DND-41 (cell line): ENCODE data around the gene NDE1.

Source experiments
- ATAC-seq: fragments of 200-7000 bp; cut with Tn5 transposase; 3 replicates; pipeline ENCODE4 v1.9.1; 2021; ENCODE audit warnings: low read depth; ENCODE audit not compliant: insufficient read depth
- DNase-seq: peaks from one replicate; pipeline ENCODE4 v3.0.0-alpha.2; 2020
- H2AFZ ChIP-seq: 2 replicates; pipeline ENCODE4 v1.6.0; 2012; ENCODE audit warnings: low read depth, low read length
- H3K27ac ChIP-seq: 2 replicates; pipeline ENCODE4 v1.5.1; 2012; ENCODE audit warnings: low read length, inconsistent platforms
- H3K27me3 ChIP-seq: fragments of 200-600 bp; sonication (generic); 2 replicates; pipeline ENCODE4 v1.6.0; 2012; ENCODE audit warnings: low read length, mild to moderate bottlenecking, inconsistent platforms; ENCODE audit not compliant: insufficient read depth, poor library complexity
- H3K36me3 ChIP-seq: 2 replicates; pipeline ENCODE4 v1.5.1; 2012; ENCODE audit warnings: low read length, inconsistent platforms; ENCODE audit not compliant: insufficient read depth
- H3K4me1 ChIP-seq: 2 replicates; pipeline ENCODE4 v1.5.1; 2012; ENCODE audit warnings: mild to moderate bottlenecking, low read length; ENCODE audit not compliant: insufficient read depth
- H3K4me2 ChIP-seq: 2 replicates; pipeline ENCODE4 v1.6.0; 2012; ENCODE audit warnings: mild to moderate bottlenecking, moderate library complexity, low read length, inconsistent platforms; ENCODE audit not compliant: insufficient read depth
- H3K4me3 ChIP-seq, 2 experiments: fragments of 200-600 bp in 1 of 2; shearing (Covaris generic) in 1 of 2; 2 replicates each; pipeline ENCODE4 v1.5.1; 2012 to 2016; ENCODE audit warnings: inconsistent platforms in 2 of 2, low read length in 2 of 2, mild to moderate bottlenecking in 2 of 2, low read depth in 1 of 2, moderate library complexity in 1 of 2
- H3K79me2 ChIP-seq: 2 replicates; pipeline ENCODE4 v1.6.0; 2012; ENCODE audit warnings: low read length, inconsistent platforms; ENCODE audit not compliant: insufficient read depth
- H3K9ac ChIP-seq: 2 replicates; pipeline ENCODE4 v1.6.0; 2012; ENCODE audit warnings: low read depth, mild to moderate bottlenecking, inconsistent platforms, low read length, moderate library complexity
- H3K9me3 ChIP-seq: 2 replicates; pipeline ENCODE4 v1.5.1; 2012; ENCODE audit warnings: low read length, moderate library complexity, mild to moderate bottlenecking, inconsistent platforms; ENCODE audit not compliant: insufficient read depth, severe bottlenecking
- H4K20me1 ChIP-seq: 2 replicates; pipeline ENCODE4 v1.6.0; 2012; ENCODE audit warnings: low read length; ENCODE audit not compliant: insufficient read depth
- EZH2 ChIP-seq: IDR thresholded peaks from 3 replicates; pipeline ENCODE4 v1.6.1; 2012; ENCODE audit warnings: borderline replicate concordance, low read depth, mild to moderate bottlenecking, moderate library complexity, low read length, inconsistent platforms; ENCODE audit not compliant: severe bottlenecking
- TF ChIP-seq, protein P1 (sequence below): IDR thresholded peaks from 2 replicates; pipeline ENCODE4 v1.5.1; 2012; ENCODE audit warnings: borderline replicate concordance, low read length, moderate library complexity, mild to moderate bottlenecking; ENCODE audit not compliant: poor library complexity, severe bottlenecking; ENCODE audit errors: extremely low read depth

NDE1 gene

DNA sequence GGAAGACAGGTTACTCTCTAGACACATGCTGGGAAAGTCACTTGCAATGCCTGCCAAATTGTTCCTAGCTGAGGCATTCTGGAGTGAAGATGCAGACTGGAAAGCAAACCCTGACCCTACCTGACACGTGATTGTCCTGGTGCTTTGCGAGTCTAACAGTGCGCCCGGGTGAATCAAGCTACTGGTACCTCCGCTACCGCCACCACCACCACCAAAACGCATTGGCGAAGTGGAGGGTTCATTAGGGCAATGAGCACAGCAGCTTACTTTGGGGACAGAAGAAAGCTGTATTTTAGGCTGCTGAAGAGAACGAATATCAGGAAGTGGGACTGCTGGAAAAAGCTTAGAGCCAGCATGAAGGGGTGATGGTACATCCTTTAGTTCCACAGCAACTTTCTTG, 14.1 kb upstream of the NDE1 start:
- H3K9ac ChIP-seq: no peak overlapping the region
- no peak overlapping the region for H2AFZ ChIP-seq
- H3K79me2 ChIP-seq: peaks cover 40% of the 10 kb centered on the region
- no peak overlapping the region for H3K4me2 ChIP-seq
- DNase-seq (no peak), ATAC-seq (no peak)
- H3K36me3 ChIP-seq: peaks cover 82% of the 10 kb centered on the region
- H3K27ac ChIP-seq: no peak overlapping the region
- no peaks in the 10 kb centered on the region for H3K27me3 ChIP-seq
- H3K4me3 ChIP-seq: no peak overlapping the region
- TF ChIP-seq, protein P1, sequence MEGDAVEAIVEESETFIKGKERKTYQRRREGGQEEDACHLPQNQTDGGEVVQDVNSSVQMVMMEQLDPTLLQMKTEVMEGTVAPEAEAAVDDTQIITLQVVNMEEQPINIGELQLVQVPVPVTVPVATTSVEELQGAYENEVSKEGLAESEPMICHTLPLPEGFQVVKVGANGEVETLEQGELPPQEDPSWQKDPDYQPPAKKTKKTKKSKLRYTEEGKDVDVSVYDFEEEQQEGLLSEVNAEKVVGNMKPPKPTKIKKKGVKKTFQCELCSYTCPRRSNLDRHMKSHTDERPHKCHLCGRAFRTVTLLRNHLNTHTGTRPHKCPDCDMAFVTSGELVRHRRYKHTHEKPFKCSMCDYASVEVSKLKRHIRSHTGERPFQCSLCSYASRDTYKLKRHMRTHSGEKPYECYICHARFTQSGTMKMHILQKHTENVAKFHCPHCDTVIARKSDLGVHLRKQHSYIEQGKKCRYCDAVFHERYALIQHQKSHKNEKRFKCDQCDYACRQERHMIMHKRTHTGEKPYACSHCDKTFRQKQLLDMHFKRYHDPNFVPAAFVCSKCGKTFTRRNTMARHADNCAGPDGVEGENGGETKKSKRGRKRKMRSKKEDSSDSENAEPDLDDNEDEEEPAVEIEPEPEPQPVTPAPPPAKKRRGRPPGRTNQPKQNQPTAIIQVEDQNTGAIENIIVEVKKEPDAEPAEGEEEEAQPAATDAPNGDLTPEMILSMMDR: no peak
- no peak for TF ChIP-seq EZH2
- H3K9me3 ChIP-seq: no peaks in the 10 kb centered on the region
- H4K20me1 ChIP-seq: peaks cover 17% of the 10 kb centered on the region
- H3K4me1 ChIP-seq: peaks cover 11% of the 10 kb centered on the region

DNA sequence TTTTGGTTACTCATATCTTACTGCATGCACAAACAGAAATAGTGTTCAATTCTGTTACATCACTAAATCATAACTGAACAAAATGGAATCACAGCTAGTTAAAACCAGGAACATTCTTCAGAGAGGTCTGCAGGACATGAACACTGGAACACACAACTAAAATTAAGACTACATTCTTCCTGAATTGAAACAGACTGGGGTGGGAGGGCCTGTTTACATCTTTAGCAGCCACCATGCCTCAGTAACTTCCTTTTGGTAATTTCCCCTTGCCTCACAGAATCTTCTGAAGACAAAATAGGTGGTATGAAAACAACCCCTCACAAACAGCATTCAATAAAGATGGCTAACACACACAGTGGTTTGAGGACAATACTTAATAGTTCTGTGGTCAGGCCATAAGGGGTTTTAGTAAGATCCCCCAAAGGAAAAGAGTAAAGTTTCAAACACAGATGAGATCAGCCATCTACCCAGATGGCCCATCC, 13.6 kb upstream of the NDE1 start:
- H3K9me3 ChIP-seq: no peaks in the 10 kb centered on the region
- H4K20me1 ChIP-seq: peaks cover 17% of the 10 kb centered on the region
- peaks cover 78% of the 10 kb centered on the region for H3K36me3 ChIP-seq
- no peaks in the 10 kb centered on the region for H3K27me3 ChIP-seq
- ATAC-seq (no peak), DNase-seq (no peak)
- H3K4me2 ChIP-seq: no peak overlapping the region
- H3K79me2 ChIP-seq: peaks cover 45% of the 10 kb centered on the region
- no peak overlapping the region for H3K4me3 ChIP-seq
- no peak overlapping the region for H3K9ac ChIP-seq
- TF ChIP-seq, protein P1: no peak
- no peak for TF ChIP-seq EZH2
- no peak overlapping the region for H2AFZ ChIP-seq
- H3K27ac ChIP-seq: no peak overlapping the region
- H3K4me1 ChIP-seq: peaks cover 16% of the 10 kb centered on the region

DNA sequence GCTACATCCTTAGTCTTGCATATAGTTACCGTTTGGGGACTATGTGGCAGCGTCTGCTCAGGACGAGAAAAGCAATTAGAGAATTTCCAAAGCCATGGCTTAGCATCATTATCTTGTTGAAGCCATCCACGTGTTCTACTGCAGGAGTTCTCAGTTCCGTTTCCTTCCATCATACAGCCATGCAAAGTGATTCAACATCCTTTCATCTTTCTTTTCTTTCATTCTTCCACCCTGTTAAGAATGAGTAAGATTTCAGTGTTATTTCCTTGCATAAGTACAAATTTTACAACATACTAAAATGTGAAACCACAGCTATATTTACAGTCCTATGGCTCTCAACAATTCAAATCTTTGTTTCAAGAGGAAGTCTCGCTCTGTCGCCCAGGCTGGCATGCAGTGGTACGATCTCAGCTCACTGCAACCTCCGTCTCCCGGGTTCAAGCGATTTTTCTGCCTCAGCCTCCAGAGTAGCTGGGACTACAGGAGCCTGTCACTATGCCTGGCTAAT, 10.9 kb upstream of the NDE1 start:
- H3K79me2 ChIP-seq: peaks cover 61% of the 10 kb centered on the region
- ATAC-seq (no peak), DNase-seq (no peak)
- peaks cover 31% of the 10 kb centered on the region for H3K4me1 ChIP-seq
- H3K9ac ChIP-seq: no peak overlapping the region
- H3K27ac ChIP-seq: no peak overlapping the region
- H2AFZ ChIP-seq: no peak overlapping the region
- peaks cover 21% of the 10 kb centered on the region for H4K20me1 ChIP-seq
- H3K27me3 ChIP-seq: no peaks in the 10 kb centered on the region
- TF ChIP-seq, protein P1: no peak
- TF ChIP-seq EZH2: no peak
- H3K36me3 ChIP-seq: peaks cover 52% of the 10 kb centered on the region
- H3K9me3 ChIP-seq: no peaks in the 10 kb centered on the region
- no peak overlapping the region for H3K4me2 ChIP-seq
- no peak overlapping the region for H3K4me3 ChIP-seq
